Measurements from ENCODE around the gene HGF. TPM values are rescaled to one million over a fixed set of nuclear protein-coding genes. Genes with fewer than 3 reads are reported as not detected.
"Not testable (repeated sequence)": the region's sequence is repeated elsewhere in the genome, so short reads cannot be mapped to it uniquely, and the experiment has no call there.

Gene HGF
- total and polyA plus RNA-seq, 8 donors = 0.60 to 10.7 (median 6.6) TPM

DNA sequence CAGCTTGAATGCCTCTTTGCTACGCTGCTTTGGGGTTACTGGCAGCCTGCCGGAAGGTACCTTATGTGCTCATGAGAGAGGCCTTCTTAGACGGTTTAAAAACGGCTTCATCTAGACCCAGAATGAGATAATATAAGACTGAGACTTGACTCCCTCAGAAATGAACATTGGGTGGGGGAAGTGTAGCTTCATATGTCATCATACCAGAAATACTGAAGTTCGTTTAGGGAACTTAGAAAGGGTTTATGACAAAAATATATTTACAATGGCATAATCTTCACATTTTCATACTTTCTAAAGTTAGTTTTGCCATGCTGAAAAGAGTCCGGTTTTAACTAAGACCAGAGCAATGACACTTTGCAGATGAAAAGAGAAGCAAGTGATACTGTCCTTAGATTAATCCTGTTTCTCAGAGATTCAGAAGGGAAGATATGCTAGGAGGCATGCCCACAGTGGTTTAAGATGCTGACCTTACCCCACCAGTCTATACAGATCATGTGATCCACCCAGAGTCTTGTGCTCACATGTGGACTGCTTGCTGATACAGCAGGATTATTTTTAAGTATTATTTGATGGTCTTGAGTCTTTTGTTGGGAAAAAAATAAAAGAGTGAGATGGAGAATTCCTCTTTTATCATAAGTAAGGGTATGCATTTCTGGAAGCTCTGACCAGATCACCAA, 40.8 kb upstream of the HGF start:
- DNase-seq = no peak
- Histone ChIP-seq H3K27me3 (no peaks in the 10 kb centered on the region), H3K9me3 (no peaks in the 10 kb centered on the region), H3K4me1 (no peaks in the 10 kb centered on the region), H3K27ac (peak overlapping the region in 1 of 5 donors; percentile 5), H3K36me3 (no peaks in the 10 kb centered on the region), H3K4me3 (no peak overlapping the region)
- TF ChIP-seq POLR2A (IDR thresholded peaks at IDR 0.05) (no peak), EP300 (IDR thresholded peaks at IDR 0.05) (no peak), POLR2AphosphoS5 (IDR thresholded peaks at IDR 0.05) (no peak)
- TF ChIP-seq, protein P1, sequence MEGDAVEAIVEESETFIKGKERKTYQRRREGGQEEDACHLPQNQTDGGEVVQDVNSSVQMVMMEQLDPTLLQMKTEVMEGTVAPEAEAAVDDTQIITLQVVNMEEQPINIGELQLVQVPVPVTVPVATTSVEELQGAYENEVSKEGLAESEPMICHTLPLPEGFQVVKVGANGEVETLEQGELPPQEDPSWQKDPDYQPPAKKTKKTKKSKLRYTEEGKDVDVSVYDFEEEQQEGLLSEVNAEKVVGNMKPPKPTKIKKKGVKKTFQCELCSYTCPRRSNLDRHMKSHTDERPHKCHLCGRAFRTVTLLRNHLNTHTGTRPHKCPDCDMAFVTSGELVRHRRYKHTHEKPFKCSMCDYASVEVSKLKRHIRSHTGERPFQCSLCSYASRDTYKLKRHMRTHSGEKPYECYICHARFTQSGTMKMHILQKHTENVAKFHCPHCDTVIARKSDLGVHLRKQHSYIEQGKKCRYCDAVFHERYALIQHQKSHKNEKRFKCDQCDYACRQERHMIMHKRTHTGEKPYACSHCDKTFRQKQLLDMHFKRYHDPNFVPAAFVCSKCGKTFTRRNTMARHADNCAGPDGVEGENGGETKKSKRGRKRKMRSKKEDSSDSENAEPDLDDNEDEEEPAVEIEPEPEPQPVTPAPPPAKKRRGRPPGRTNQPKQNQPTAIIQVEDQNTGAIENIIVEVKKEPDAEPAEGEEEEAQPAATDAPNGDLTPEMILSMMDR (IDR thresholded peaks at IDR 0.05) = no peak
- intact Hi-C loops (cut with DNase I; ENCODE audit: low total_unique reads) = no loop called here
- WGBS, 5 donors = 54 to 84% (median 72%) methylated on average over 6 of the region's 6 CpGs

DNA sequence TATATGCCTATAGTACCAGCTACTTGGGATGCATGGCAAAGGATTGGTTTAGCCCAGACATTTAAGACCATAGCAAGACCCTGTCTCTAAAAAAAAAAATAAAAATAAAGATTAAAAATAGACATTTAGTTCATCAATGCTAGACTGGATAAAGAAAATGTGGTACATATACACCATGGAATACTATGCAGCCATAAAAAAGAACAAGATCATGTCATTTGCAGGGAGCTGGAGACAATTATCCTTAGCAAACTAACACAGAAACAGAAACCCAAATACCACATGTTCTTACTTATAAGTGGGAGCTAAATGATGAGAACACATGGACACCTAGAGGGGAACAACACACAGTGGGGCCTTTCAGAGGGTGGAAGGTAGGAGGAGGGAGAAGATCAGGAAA, 38.5 kb upstream of the HGF start:
- H3K27ac ChIP-seq; H3K36me3 ChIP-seq; intact Hi-C loops (cut with DNase I; ENCODE audit: low total_unique reads); DNase-seq; H3K4me3 ChIP-seq; H3K27me3 ChIP-seq; H3K9me3 ChIP-seq; H3K4me1 ChIP-seq: not testable (repeated sequence)

DNA sequence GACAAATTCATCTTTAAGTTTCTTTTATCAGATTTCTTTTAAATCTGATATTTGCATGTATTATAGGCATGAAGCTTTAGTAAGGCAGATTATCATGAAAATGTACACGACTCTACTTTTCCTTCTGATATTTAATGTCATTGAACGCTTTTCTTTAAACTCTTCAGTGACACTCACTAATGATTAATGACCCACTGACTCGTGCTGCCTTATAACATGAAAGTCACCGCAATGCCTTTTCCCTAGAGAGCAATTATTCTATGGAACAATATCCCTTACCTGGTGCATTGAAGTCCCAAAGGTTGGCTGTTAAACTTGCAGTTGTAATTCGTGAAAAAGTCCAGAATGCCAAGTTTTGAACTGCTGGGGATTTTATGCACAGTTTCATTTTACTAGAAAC, 33.4 kb upstream of the HGF start:
- WGBS, 5 donors = 30 to 48% (median 41%) methylated on average over 5 of the region's 5 CpGs
- intact Hi-C loops (cut with DNase I; ENCODE audit: low total_unique reads) = no loop called here
- TF ChIP-seq EP300 (IDR thresholded peaks at IDR 0.05) (no peak), POLR2AphosphoS5 (IDR thresholded peaks at IDR 0.05) (no peak)

DNA sequence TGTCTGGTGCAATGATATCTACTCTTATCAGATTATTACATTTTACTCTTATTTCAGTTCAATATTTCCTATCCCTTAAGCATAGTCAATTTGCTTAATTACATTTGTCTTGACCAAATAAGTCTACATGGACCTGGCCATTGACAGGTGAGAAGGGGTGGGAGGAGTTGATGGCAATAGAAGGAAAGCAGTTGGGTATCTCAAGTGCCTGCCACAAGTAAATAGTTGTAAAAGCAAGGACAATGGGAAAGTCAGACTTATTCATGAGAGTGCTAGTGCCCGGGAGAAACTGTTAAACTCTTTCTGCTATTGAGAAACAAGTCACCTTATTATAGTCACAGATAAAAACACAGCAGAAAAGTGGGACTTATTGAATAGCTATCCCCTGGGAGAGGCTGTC, 32.4 kb upstream of the HGF start:
- no peak overlapping the region for H3K27ac ChIP-seq
- TF ChIP-seq POLR2AphosphoS5 (IDR thresholded peaks at IDR 0.05) (no peak), EP300 (IDR thresholded peaks at IDR 0.05) (no peak), POLR2A (IDR thresholded peaks at IDR 0.05) (no peak)
- TF ChIP-seq, protein P1 (IDR thresholded peaks at IDR 0.05) = no peak
- intact Hi-C loops (cut with DNase I; ENCODE audit: low total_unique reads) = no loop called here
- H3K9me3 ChIP-seq = no peaks in the 10 kb centered on the region
- WGBS, 5 donors = 0 to 25% (median 3%) methylated on average over 1 of the region's 1 CpG
- H3K4me1 ChIP-seq = no peaks in the 10 kb centered on the region
- H3K36me3 ChIP-seq = no peaks in the 10 kb centered on the region
- H3K27me3 ChIP-seq = no peaks in the 10 kb centered on the region
- no peak overlapping the region for H3K4me3 ChIP-seq
- no peak for DNase-seq

More for the DNA sequence above, 33.4 kb upstream of the HGF start:
- H3K4me3 ChIP-seq = no peak overlapping the region
- H3K27ac ChIP-seq = no peak overlapping the region
- no peaks in the 10 kb centered on the region for H3K9me3 ChIP-seq
- no peaks in the 10 kb centered on the region for H3K36me3 ChIP-seq
- H3K4me1 ChIP-seq = no peaks in the 10 kb centered on the region
- H3K27me3 ChIP-seq = no peaks in the 10 kb centered on the region
- DNase-seq = no peak

DNA sequence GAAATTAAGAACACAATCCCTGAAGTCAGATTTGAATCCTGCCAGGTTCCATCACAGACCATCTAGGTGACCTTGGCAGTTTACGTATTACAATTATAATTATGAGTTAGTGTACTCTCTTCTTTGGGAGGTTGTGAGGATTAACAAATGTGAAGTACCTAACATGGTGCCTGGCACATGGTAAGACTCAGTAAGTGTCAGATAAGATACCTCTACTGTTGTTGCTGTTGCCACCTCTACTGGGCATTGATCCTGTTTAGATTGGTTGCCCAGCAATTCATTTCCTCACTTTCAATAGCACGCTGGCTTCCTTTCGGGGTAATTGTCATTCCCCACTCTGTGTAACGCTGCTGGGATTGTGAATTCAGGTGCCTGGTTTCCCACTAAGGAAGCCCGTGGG, 31.7 kb upstream of the HGF start:
- intact Hi-C loops (cut with DNase I; ENCODE audit: low total_unique reads) = no loop called here
- WGBS, 5 donors = 83 to 93% (median 92%) methylated on average over 5 of the region's 5 CpGs
- no peak for TF ChIP-seq EP300 (IDR thresholded peaks at IDR 0.05)
- no peak for TF ChIP-seq POLR2AphosphoS5 (IDR thresholded peaks at IDR 0.05)
- TF ChIP-seq, protein P1 (IDR thresholded peaks at IDR 0.05) = no peak
- TF ChIP-seq POLR2A (IDR thresholded peaks at IDR 0.05) = no peak

More for the DNA sequence above, 31.7 kb upstream of the HGF start:
- Histone ChIP-seq H3K36me3 (no peaks in the 10 kb centered on the region), H3K27ac (no peak overlapping the region), H3K27me3 (no peaks in the 10 kb centered on the region), H3K4me1 (no peaks in the 10 kb centered on the region), H3K9me3 (no peaks in the 10 kb centered on the region), H3K4me3 (no peak overlapping the region)
- no peak for DNase-seq

All from stomach (tissue), 9 donors.